B cell (primary cell): ENCODE results near the gene HLA-G. TPM values are rescaled to one million over a fixed set of nuclear protein-coding genes. Genes with fewer than 3 reads are reported as not detected.
A peak's percentile ranks its signal among the peaks of the same experiment; 100 is the strongest.

Experiments
- ATAC-seq: fragments of 200-7000 bp; cut with Tn5 transposase; one replicate; pipeline ENCODE4 v1.10.0; 2021; ENCODE audit warnings: low read depth, mild to moderate bottlenecking, moderate number of reproducible peaks, moderate library complexity
- CTCF ChIA-PET: fragments of 350-600 bp; sonication (Branson Sonifier 250); formaldehyde crosslinking; loops from one replicate; lab custom pipeline; 2021; ENCODE audit warnings: antibody characterized with exemption, inconsistent platforms; lab: Charles Lee
- POLR2A ChIA-PET: fragments of 350-600 bp; sonication (Branson Sonifier 250); formaldehyde crosslinking; loops from one replicate; lab custom pipeline; 2021; ENCODE audit warnings: antibody characterized with exemption; lab: Charles Lee
- DNase-seq: peaks from one replicate; pipeline ENCODE4 v3.0.0; 2013
- H2AFZ ChIP-seq: 2 replicates; pipeline ENCODE4 v1.6.1; 2012; ENCODE audit warnings: mild to moderate bottlenecking, low read depth, low read length; ENCODE audit not compliant: insufficient read depth, poor library complexity, severe bottlenecking
- H3K27ac ChIP-seq, 2 donors: 1 replicate in 1 of 2; 2 replicates in 1 of 2; pipeline ENCODE4 v1.5.1; 2012 to 2013; ENCODE audit warnings: low read length in 2 of 2, mild to moderate bottlenecking in 2 of 2, moderate library complexity in 1 of 2
- H3K27me3 ChIP-seq, 4 experiments: fragments of 200-600 bp in 1 of 4; sonication (generic) in 1 of 4; replicated peaks in 1 of 4; 1 replicate in 2 of 4; 2 replicates in 2 of 4; pipeline versions ENCODE4 v1.6.1 to v1.7.0; 2013 to 2016; ENCODE audit warnings: low read length in 3 of 4, mild to moderate bottlenecking in 2 of 4, mixed read lengths in 1 of 4, moderate library complexity in 1 of 4; ENCODE audit not compliant: insufficient read depth in 4 of 4, control insufficient read depth in 3 of 4; ENCODE audit errors: control extremely low read depth in 1 of 4
- H3K36me3 ChIP-seq, 2 experiments: replicated peaks in 1 of 2; 1 replicate in 1 of 2; 2 replicates in 1 of 2; pipeline versions ENCODE4 v1.6.1 to v1.7.1; 2013; ENCODE audit warnings: low read length in 1 of 2; ENCODE audit not compliant: insufficient read depth in 2 of 2, control insufficient read depth in 1 of 2; ENCODE audit errors: control extremely low read depth in 1 of 2, extremely low read depth in 1 of 2
- H3K4me1 ChIP-seq, 2 donors: fragments of 200-600 bp in 1 of 2; sonication (generic) in 1 of 2; 1 replicate in 1 of 2; 2 replicates in 1 of 2; pipeline versions ENCODE4 v1.5.1 to v1.6.1; 2013 to 2017; ENCODE audit warnings: low read length in 2 of 2; ENCODE audit not compliant: control insufficient read depth in 2 of 2, insufficient read depth in 2 of 2
- H3K4me2 ChIP-seq: replicated peaks from 2 replicates; pipeline ENCODE3; 2012; ENCODE audit warnings: mild to moderate bottlenecking, low read depth, low read length; ENCODE audit not compliant: poor library complexity, severe bottlenecking
- H3K4me3 ChIP-seq, 5 experiments: fragments of 200-600 bp in 1 of 5; sonication (generic) in 1 of 5; 1 replicate in 3 of 5; 2 replicates in 2 of 5; pipeline versions ENCODE4 v1.5.1 to v1.7.0; 2011 to 2016; ENCODE audit warnings: low read length in 4 of 5, mild to moderate bottlenecking in 4 of 5, low read depth in 2 of 5, control low read depth in 1 of 5, moderate library complexity in 1 of 5; ENCODE audit not compliant: insufficient read depth in 1 of 5; ENCODE audit errors: control extremely low read depth in 1 of 5, extremely low read depth in 1 of 5
- H3K79me2 ChIP-seq: fragments of 200-600 bp; sonication (generic); one replicate; pipeline ENCODE4 v1.6.0; 2016; ENCODE audit warnings: low read length; ENCODE audit not compliant: control insufficient read depth, insufficient read depth
- H3K9ac ChIP-seq: fragments of 200-600 bp; sonication (generic); 2 replicates; pipeline ENCODE4 v1.6.1; 2017; ENCODE audit warnings: mild to moderate bottlenecking, low read length, moderate library complexity
- H3K9me3 ChIP-seq, 3 donors: one replicate each; pipeline versions ENCODE4 v1.6.1 to v1.7.1; 2013; ENCODE audit warnings: low read length in 2 of 3; ENCODE audit not compliant: control insufficient read depth in 2 of 3, insufficient read depth in 1 of 3; ENCODE audit errors: control extremely low read depth in 1 of 3
- H4K20me1 ChIP-seq: 2 replicates; pipeline ENCODE4 v1.6.0; 2012; ENCODE audit warnings: mild to moderate bottlenecking, low read length; ENCODE audit not compliant: insufficient read depth, control insufficient read depth, poor library complexity, severe bottlenecking
- H3K27ac Mint-ChIP-seq: one replicate; pipeline ENCODE4 v1.8.0; 2021; ENCODE audit warnings: mixed read lengths
- H3K27me3 Mint-ChIP-seq: one replicate; pipeline ENCODE4 v1.8.0; 2021; ENCODE audit warnings: mixed read lengths
- H3K4me1 Mint-ChIP-seq: one replicate; pipeline ENCODE4 v1.8.0; 2021; ENCODE audit warnings: mixed read lengths
- H3K4me3 Mint-ChIP-seq: one replicate; pipeline ENCODE4 v1.8.0; 2021; ENCODE audit warnings: mixed read lengths
- H3K9me3 Mint-ChIP-seq: one replicate; pipeline ENCODE4 v1.8.0; 2022; ENCODE audit warnings: mixed read lengths; ENCODE audit not compliant: insufficient read depth
- EZH2 ChIP-seq: IDR thresholded peaks from 2 replicates; pipeline ENCODE4 v1.6.1; 2012; ENCODE audit warnings: borderline replicate concordance, low read depth, mild to moderate bottlenecking, moderate library complexity, low read length; ENCODE audit not compliant: insufficient read depth, poor library complexity, severe bottlenecking
- WGBS: methylation state at CpG from one replicate; pipeline ENCODE4 v1.1.5; 2013; ENCODE audit warnings: missing lambda C conversion rate; ENCODE audit not compliant: insufficient coverage; 5-methylcytosine and 5-hydroxymethylcytosine counted together
- intact Hi-C: fragments of 100-400 bp; cut with micrococcal nuclease; formaldehyde crosslinking; loops from one replicate; pipeline ENCODE4 v1.10.0; 2022
- polyA plus RNA-seq: library from polyadenylated mRNA; depleted of rRNA; stranded (reverse); fragments of >200 nt; gene quantifications from 2 replicates; pipeline ENCODE4 v1.2.3, GENCODE V29; 2012
- total RNA-seq, 2 donors: library from RNA; stranded (reverse); fragments of 120-200 nt in 1 of 2; gene quantifications; 1 replicate in 1 of 2; 2 replicates in 1 of 2; pipeline versions ENCODE4 v1.2.3 to v1.2.4, GENCODE V29; 2013 to 2022
- TF ChIP-seq, protein P1 (sequence below): fragments of 200-600 bp; IDR thresholded peaks from one replicate; pipeline ENCODE4 v1.8.0; 2022; ENCODE audit warnings: antibody characterized with exemption, mild to moderate bottlenecking

Gene HLA-G
- total and polyA plus RNA-seq, 2 donors (not counting 1 experiment from before 2014, with no cell fraction given): 1.2 to 8.8 TPM

DNA sequence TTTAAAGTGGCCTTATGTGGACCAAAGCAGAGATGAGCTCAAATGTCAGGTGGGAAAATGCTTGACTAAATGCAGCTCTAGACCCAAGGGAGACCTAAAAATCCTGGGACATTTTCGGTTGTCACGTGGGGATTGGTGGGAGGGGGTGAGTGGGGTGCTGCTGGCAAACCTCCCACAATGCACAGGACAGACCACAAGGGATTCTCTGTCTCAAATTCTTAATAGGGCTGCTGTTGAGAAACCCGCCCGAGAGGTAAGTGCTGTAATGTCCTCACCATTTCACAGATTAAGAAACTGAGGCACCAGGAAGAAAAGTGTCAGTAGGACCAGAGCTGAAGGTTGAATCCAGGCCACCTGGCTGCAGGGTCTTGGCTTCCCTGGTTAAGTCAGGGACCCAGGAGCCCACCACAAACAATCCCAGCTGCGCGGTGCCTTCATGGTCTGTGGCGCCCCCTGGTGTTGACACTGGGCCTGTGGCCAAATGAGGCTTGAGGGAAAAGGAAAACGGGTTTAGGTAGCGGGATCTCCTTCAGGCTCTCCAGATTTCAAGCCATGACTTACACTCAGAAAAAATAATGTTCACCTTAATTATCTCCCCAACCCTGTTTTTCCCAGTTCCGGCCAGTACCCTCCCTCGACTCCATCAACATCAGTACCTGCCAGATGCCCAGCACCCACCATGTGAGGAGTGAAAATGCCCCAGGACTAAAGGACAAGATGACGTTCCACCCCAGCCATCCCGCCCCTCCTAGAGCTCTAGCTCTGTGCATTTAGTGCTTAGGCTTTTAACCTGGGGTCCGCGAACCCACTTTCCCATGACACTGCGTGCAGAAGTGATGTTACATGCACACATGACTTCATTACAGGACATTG lies 7.2 kb downstream of the HLA-G start:
- no peaks in the 10 kb centered on the region for H3K4me1 Mint-ChIP-seq
- no peak overlapping the region for H3K27ac Mint-ChIP-seq
- ATAC-seq (no peak), DNase-seq (peak; percentile 69)
- 34% methylated on average over 11 of the region's 16 CpGs for WGBS
- TF ChIP-seq, protein P1, sequence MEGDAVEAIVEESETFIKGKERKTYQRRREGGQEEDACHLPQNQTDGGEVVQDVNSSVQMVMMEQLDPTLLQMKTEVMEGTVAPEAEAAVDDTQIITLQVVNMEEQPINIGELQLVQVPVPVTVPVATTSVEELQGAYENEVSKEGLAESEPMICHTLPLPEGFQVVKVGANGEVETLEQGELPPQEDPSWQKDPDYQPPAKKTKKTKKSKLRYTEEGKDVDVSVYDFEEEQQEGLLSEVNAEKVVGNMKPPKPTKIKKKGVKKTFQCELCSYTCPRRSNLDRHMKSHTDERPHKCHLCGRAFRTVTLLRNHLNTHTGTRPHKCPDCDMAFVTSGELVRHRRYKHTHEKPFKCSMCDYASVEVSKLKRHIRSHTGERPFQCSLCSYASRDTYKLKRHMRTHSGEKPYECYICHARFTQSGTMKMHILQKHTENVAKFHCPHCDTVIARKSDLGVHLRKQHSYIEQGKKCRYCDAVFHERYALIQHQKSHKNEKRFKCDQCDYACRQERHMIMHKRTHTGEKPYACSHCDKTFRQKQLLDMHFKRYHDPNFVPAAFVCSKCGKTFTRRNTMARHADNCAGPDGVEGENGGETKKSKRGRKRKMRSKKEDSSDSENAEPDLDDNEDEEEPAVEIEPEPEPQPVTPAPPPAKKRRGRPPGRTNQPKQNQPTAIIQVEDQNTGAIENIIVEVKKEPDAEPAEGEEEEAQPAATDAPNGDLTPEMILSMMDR: peak; percentile 89
- no peak for TF ChIP-seq EZH2
- H3K9me3 ChIP-seq: no peaks in the 10 kb centered on the region
- H3K4me3 ChIP-seq: no peak overlapping the region
- no peak overlapping the region for H3K4me2 ChIP-seq
- H3K4me3 Mint-ChIP-seq: no peak overlapping the region
- H4K20me1 ChIP-seq: no peaks in the 10 kb centered on the region
- H3K9ac ChIP-seq: no peak overlapping the region
- no peaks in the 10 kb centered on the region for H3K4me1 ChIP-seq
- intact Hi-C loops: loop anchor here (1.0 kb wide), 1 partner anchor 129 kb away; no protein-coding TSS in a partner anchor
- H3K36me3 ChIP-seq: no peaks in the 10 kb centered on the region
- H3K79me2 ChIP-seq: no peaks in the 10 kb centered on the region
- ChIA-PET POLR2A (interaction anchor here (0.6 kb wide), 1 partner anchor 226 kb away, joined by 3 read pairs; the partner anchor contains the start of gene POLR1H), CTCF (interaction anchor here (0.6 to 4.8 kb wide), 20 partner anchors 9 to 194 kb away, joined by 3 to 88 read pairs (median 4); no protein-coding TSS in a partner anchor)
- H3K9me3 Mint-ChIP-seq: no peaks in the 10 kb centered on the region
- H3K27ac ChIP-seq: no peak overlapping the region
- no peak overlapping the region for H2AFZ ChIP-seq
- H3K27me3 ChIP-seq: peaks cover 0 to 43% (median 19%) of the 10 kb centered on the region in 4 experiments
- H3K27me3 Mint-ChIP-seq: peaks cover 74% of the 10 kb centered on the region

DNA sequence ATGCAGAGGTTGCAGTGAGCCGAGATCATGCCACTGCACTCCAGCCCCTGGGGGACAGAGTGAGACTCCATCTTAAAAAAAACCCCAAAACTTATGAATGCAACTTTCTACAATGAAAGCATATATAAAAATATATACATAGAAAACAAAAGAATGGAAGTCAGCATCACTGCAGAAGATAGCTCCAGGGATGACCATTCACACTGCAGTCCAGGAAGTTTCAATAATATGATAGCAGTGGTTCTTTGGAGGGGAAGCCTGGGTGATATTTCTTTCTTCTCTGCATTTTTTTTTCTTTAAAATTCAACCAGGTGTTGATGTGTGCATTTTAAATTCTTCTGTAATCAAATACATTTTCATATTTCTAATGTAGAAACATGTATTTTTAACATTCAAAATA lies 12.3 kb downstream of the HLA-G start:
- H3K4me1 ChIP-seq: no peaks in the 10 kb centered on the region
- intact Hi-C loops: no loop called here
- DNase-seq (no peak), ATAC-seq (no peak)
- Mint-ChIP-seq H3K4me3 (no peak overlapping the region), H3K27me3 (peaks cover 60% of the 10 kb centered on the region), H3K9me3 (no peaks in the 10 kb centered on the region), H3K27ac (no peak overlapping the region), H3K4me1 (no peaks in the 10 kb centered on the region)
- H3K9ac ChIP-seq: no peak overlapping the region
- TF ChIP-seq EZH2: no peak
- TF ChIP-seq, protein P1: no peak
- H3K27me3 ChIP-seq: peaks cover 0 to 37% (median 26%) of the 10 kb centered on the region in 4 experiments
- H2AFZ ChIP-seq: no peak overlapping the region
- POLR2A ChIA-PET: no interaction called here
- peaks cover 0 to 8% (median 0%) of the 10 kb centered on the region in 3 donors for H3K9me3 ChIP-seq
- CTCF ChIA-PET: interaction anchor here (1.1 to 1.9 kb wide), 2 partner anchors 102 to 190 kb away, joined by 3 to 10 read pairs; no protein-coding TSS in a partner anchor
- no peaks in the 10 kb centered on the region for H3K36me3 ChIP-seq
- H3K4me2 ChIP-seq: no peak overlapping the region
- no peak overlapping the region for H3K27ac ChIP-seq
- WGBS: no CpG with 5 or more reads among the region's 1 CpG
- no peaks in the 10 kb centered on the region for H3K79me2 ChIP-seq
- no peak overlapping the region for H3K4me3 ChIP-seq
- no peaks in the 10 kb centered on the region for H4K20me1 ChIP-seq
